ENCODE results near the gene BBX. TPM values are rescaled to one million over a fixed set of nuclear protein-coding genes. Genes with fewer than 3 reads are reported as not detected.
"Not testable (repeated sequence)": the region's sequence is repeated elsewhere in the genome, so short reads cannot be mapped to it uniquely, and the experiment has no call there.

BBX gene
- total RNA-seq, 8 experiments from 2014 or later = 19.4 to 80.6 (median 46.5) TPM

DNA sequence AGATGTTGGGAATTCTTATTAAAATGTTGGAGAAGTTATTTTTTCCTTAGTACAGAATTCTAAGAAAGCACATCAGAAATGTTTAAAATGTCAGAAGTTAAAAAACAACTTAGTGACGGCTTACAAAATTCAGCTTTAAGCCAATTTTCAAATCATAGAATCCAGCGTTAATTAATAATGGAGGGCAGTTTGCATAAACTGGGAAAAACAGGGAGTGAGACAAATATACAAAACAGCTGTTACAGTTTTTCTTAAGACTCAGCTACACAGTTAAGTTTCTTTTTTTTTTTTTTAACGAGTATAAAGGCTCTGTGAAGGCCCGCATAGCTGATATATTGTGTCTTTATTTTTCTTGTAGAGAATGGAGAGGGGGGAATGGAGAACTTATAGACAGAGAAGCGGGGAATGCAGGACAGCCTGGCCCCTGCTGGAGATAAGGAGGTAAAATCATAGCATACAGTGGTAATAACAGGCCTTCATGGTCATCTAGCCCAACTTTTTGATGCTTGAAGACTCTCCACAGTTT, 164.4 kb downstream of the BBX start:
- ATAC-seq (replicated peaks in 6 of 8) = no peak
- Histone ChIP-seq H3K27ac (no peak overlapping the region), H3K4me3 (no peak overlapping the region), H3K4me1 (replicated peaks in 1 of 2) (peaks cover 16 to 24% of the 10 kb centered on the region in 2 donors)
- in situ Hi-C loops (cut with MboI; ENCODE audit: low pct_unique_long_range_greater_than_20kb in 2 of 9, low sequenced_read_pairs in 9 of 9, unreplicated experiment in 9 of 9) = no loop called here
- WGBS, 10 experiments = 78 to 100% (median 96%) methylated on average over 1 to 5 of the region's 5 CpGs

- WGBS, 10 experiments = 80 to 100% (median 92%) methylated on average over 1 to 5 of the region's 6 CpGs
- ATAC-seq (replicated peaks in 6 of 8) = no peak
- Histone ChIP-seq H3K4me3 (no peak overlapping the region), H3K27ac (no peak overlapping the region), H3K4me1 (replicated peaks in 1 of 2) (peaks cover 12 to 16% of the 10 kb centered on the region in 2 donors)
- in situ Hi-C loops (cut with MboI; ENCODE audit: low pct_unique_long_range_greater_than_20kb in 2 of 9, low sequenced_read_pairs in 9 of 9, unreplicated experiment in 9 of 9) = no loop called here
Measured at GRCh38 chr3:107689355-107689754, 166.6 kb downstream of the BBX start.

- in situ Hi-C loops (cut with MboI; ENCODE audit: low pct_unique_long_range_greater_than_20kb in 2 of 9, low sequenced_read_pairs in 9 of 9, unreplicated experiment in 9 of 9) = no loop called here
- no peak overlapping the region for H3K27ac ChIP-seq
- WGBS, 10 experiments = 20 to 80% (median 50%) methylated on average over 1 to 2 of the region's 2 CpGs; no CpG with 5 or more reads in 3 of the 10 experiments
- H3K4me1 ChIP-seq (replicated peaks in 1 of 2) = peaks cover 0 to 3% of the 10 kb centered on the region in 2 donors
- no peak overlapping the region for H3K4me3 ChIP-seq
- peak in 4 of 8 experiments; percentile 50 to 67 (median 61) for ATAC-seq (replicated peaks in 6 of 8)
Measured at GRCh38 chr3:107690522-107691138, 167.9 kb downstream of the BBX start.

DNA sequence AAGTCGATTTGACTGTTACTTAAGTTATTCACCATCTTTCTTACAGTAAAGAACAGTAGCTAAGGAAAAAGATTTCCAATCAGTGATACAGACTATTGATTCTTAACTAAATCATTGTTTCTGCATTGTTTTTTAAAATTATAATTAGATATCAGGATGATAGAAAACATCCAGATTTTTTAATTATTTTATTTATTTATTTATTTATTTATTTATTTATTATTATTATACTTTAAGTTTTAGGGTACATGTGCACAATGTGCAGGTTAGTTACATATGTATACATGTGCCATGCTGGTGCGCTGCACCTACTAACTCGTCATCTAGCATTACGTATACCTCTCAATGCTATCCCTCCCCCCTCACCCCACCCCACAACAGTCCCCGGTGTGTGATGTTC, 169.2 kb downstream of the BBX start:
- in situ Hi-C loops (cut with MboI; ENCODE audit: low pct_unique_long_range_greater_than_20kb in 2 of 9, low sequenced_read_pairs in 9 of 9, unreplicated experiment in 9 of 9) = not testable (repeated sequence)

GRCh38 chr3:107697348-107697747, 174.6 kb downstream of the BBX start:
- H3K27ac ChIP-seq; H3K4me3 ChIP-seq; ATAC-seq (replicated peaks in 6 of 8); H3K4me1 ChIP-seq (replicated peaks in 1 of 2); in situ Hi-C loops (cut with MboI; ENCODE audit: low pct_unique_long_range_greater_than_20kb in 2 of 9, low sequenced_read_pairs in 9 of 9, unreplicated experiment in 9 of 9): not testable (repeated sequence)
- no CpG with 5 or more reads among the region's 6 CpGs for WGBS, 10 experiments

More for the DNA sequence above, 169.2 kb downstream of the BBX start:
- not testable (repeated sequence) for H3K4me3 ChIP-seq; ATAC-seq (replicated peaks in 6 of 8); H3K27ac ChIP-seq; H3K4me1 ChIP-seq (replicated peaks in 1 of 2)
- whole genome bisulfite sequencing, 10 experiments = 90 to 100% (median 100%) methylated on average over 1 to 4 of the region's 5 CpGs; no CpG with 5 or more reads in 1 of the 10 experiments

- ATAC-seq (replicated peaks in 6 of 8); H3K27ac ChIP-seq; in situ Hi-C loops (cut with MboI; ENCODE audit: low pct_unique_long_range_greater_than_20kb in 2 of 9, low sequenced_read_pairs in 9 of 9, unreplicated experiment in 9 of 9); H3K4me1 ChIP-seq (replicated peaks in 1 of 2): not testable (repeated sequence)
- peak overlapping the region in 4 of 5 donors; percentile 4 to 29 (median 16) for H3K4me3 ChIP-seq
- 33 to 97% (median 60%) methylated on average over 1 to 6 of the region's 23 CpGs; no CpG with 5 or more reads in 5 of the 10 experiments for WGBS, 10 experiments
Measured at GRCh38 chr3:107697855-107698254, 175.1 kb downstream of the BBX start.

DNA sequence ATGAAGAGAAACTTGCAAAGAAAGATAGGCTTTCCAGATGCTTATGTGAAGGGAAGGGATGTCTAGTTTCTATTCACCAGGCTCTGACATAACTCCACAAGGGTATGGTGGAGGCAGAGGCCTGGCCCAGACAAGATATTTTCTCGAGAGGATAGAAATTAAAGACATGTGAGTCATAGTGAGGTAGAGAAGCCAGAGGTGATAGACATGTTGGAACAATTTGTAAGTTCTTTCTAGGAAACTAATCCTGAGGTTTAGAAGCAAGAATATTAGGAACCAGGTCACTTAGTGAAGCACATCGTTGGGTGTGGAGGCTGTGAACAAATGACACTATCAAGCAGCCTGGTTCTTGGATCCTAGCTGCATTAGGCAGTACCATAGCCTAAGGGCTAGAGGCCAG, 176.9 kb downstream of the BBX start:
- in situ Hi-C loops (cut with MboI; ENCODE audit: low pct_unique_long_range_greater_than_20kb in 2 of 9, low sequenced_read_pairs in 9 of 9, unreplicated experiment in 9 of 9) = no loop called here
- Histone ChIP-seq H3K27ac (no peak overlapping the region), H3K4me3 (no peak overlapping the region), H3K4me1 (replicated peaks in 1 of 2) (peaks cover 0 to 3% of the 10 kb centered on the region in 2 donors)
- 30 to 100% (median 83%) methylated on average over 1 to 2 of the region's 2 CpGs; no CpG with 5 or more reads in 3 of the 10 experiments for WGBS, 10 experiments
- ATAC-seq (replicated peaks in 6 of 8) = peak in 1 of 8 experiments; percentile 36

DNA sequence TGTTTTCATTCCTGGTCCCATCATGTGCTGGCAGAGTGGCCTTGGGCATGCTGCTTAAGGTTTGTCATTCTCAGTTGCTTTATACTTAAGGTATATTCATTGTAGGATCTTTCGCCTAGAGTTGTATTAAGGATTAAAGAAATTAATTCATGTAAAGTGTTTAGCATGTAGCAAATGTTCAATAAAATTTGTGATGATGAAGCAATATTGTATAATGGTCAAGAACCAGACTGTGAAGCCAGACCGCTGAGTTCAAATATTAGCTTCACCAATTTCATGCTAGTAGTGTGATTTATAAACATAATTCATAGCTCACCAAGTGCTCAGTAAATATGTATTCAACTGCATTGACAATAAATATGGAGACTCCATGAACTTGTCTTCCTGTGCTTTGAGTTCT, 178.5 kb downstream of the BBX start:
- Histone ChIP-seq H3K4me1 (replicated peaks in 1 of 2) (peaks cover 0 to 3% of the 10 kb centered on the region in 2 donors), H3K27ac (no peak overlapping the region), H3K4me3 (no peak overlapping the region)
- no peak for ATAC-seq (replicated peaks in 6 of 8)
- 69 to 100% (median 100%) methylated on average over 1 to 2 of the region's 2 CpGs for WGBS, 10 experiments
- in situ Hi-C loops (cut with MboI; ENCODE audit: low pct_unique_long_range_greater_than_20kb in 2 of 9, low sequenced_read_pairs in 9 of 9, unreplicated experiment in 9 of 9) = no loop called here

DNA sequence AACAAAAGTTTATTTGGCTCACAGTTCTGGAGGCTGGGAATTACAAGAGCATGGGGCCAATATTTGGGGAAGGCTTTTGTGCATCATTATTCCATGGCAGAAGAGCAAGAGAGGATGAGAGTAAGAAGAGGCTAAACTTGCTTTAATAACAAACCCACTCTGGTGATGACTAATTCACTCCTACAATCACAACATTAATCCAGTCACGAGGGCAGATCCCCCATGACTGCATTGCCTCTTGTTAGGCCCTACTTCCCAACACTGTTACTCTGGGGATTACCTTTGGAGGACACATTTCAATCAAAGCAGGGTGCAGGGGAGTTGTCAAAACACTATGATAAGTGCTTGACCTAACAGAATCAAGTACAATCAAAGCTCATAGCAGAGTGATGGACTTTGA, 181.7 kb downstream of the BBX start:
- Histone ChIP-seq H3K27ac (no peak overlapping the region), H3K4me3 (no peak overlapping the region), H3K4me1 (replicated peaks in 1 of 2) (no peaks in the 10 kb centered on the region)
- in situ Hi-C loops (cut with MboI; ENCODE audit: low pct_unique_long_range_greater_than_20kb in 2 of 9, low sequenced_read_pairs in 9 of 9, unreplicated experiment in 9 of 9) = no loop called here
- ATAC-seq (replicated peaks in 6 of 8) = peak in 3 of 8 experiments; percentile 26 to 33 (median 30)
- WGBS, 10 experiments = 0 to 100% (median 100%) methylated on average over 1 of the region's 1 CpG; no CpG with 5 or more reads in 5 of the 10 experiments

- in situ Hi-C loops (cut with MboI; ENCODE audit: low pct_unique_long_range_greater_than_20kb in 2 of 9, low sequenced_read_pairs in 9 of 9, unreplicated experiment in 9 of 9) = no loop called here
Measured at GRCh38 chr3:107705046-107705445, 182.3 kb downstream of the BBX start.

GRCh38 chr3:107710851-107711250, 188.1 kb downstream of the BBX start:
- no peak overlapping the region for H3K4me3 ChIP-seq
- 47 to 90% (median 71%) methylated on average over 1 to 5 of the region's 5 CpGs; no CpG with 5 or more reads in 1 of the 10 experiments for WGBS, 10 experiments
- in situ Hi-C loops (cut with MboI; ENCODE audit: low pct_unique_long_range_greater_than_20kb in 2 of 9, low sequenced_read_pairs in 9 of 9, unreplicated experiment in 9 of 9) = no loop called here
- no peaks in the 10 kb centered on the region for H3K4me1 ChIP-seq (replicated peaks in 1 of 2)
- peak in 4 of 8 experiments; percentile 22 to 52 (median 36) for ATAC-seq (replicated peaks in 6 of 8)
- no peak overlapping the region for H3K27ac ChIP-seq

More at GRCh38 chr3:107705046-107705445, 182.3 kb downstream of the BBX start:
- H3K27ac ChIP-seq = no peak overlapping the region
- no peak overlapping the region for H3K4me3 ChIP-seq
- peak in 3 of 8 experiments; percentile 38 to 83 (median 39) for ATAC-seq (replicated peaks in 6 of 8)
- no peaks in the 10 kb centered on the region for H3K4me1 ChIP-seq (replicated peaks in 1 of 2)
- WGBS, 10 experiments = 0 to 100% (median 40%) methylated on average over 1 to 5 of the region's 5 CpGs; no CpG with 5 or more reads in 1 of the 10 experiments

- in situ Hi-C loops (cut with MboI; ENCODE audit: low pct_unique_long_range_greater_than_20kb in 2 of 9, low sequenced_read_pairs in 9 of 9, unreplicated experiment in 9 of 9) = no loop called here
- no peak overlapping the region for H3K4me3 ChIP-seq
- WGBS, 10 experiments = 50 to 100% (median 97%) methylated on average over 1 to 3 of the region's 3 CpGs; no CpG with 5 or more reads in 2 of the 10 experiments
- no peak overlapping the region for H3K27ac ChIP-seq
- ATAC-seq (replicated peaks in 6 of 8) = no peak
- H3K4me1 ChIP-seq (replicated peaks in 1 of 2) = peaks cover 0 to 4% of the 10 kb centered on the region in 2 donors
Measured at GRCh38 chr3:107716734-107717133, 194.0 kb downstream of the BBX start.

DNA sequence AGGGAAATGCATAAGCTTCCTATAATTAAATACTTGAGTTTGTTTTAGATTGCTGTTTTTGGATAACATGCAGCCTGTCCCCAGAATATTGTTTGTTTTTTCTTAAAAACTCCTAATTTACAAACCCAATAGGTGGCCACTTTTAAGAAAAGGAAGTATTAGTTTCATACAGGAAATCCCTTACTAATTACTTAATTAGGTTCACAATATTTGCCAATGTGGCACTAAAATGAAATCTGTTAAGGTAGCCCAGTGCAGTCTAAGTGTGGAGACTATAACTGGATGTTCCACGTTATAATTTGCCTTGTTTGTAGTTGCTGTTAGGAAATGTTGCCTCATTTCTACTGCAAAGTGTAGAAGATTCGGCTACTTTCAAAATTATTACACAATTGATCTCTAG, 195.8 kb downstream of the BBX start:
- in situ Hi-C loops (cut with MboI; ENCODE audit: low pct_unique_long_range_greater_than_20kb in 2 of 9, low sequenced_read_pairs in 9 of 9, unreplicated experiment in 9 of 9) = no loop called here
- Histone ChIP-seq H3K4me3 (no peak overlapping the region), H3K27ac (no peak overlapping the region), H3K4me1 (replicated peaks in 1 of 2) (peaks cover 0 to 4% of the 10 kb centered on the region in 2 donors)
- WGBS, 10 experiments = 70 to 100% (median 97%) methylated on average over 1 to 2 of the region's 2 CpGs; no CpG with 5 or more reads in 4 of the 10 experiments
- ATAC-seq (replicated peaks in 6 of 8) = no peak
